GM12892 (cell line): ENCODE data around the gene TENM3.

Source experiments
- DNase-seq: peaks from one replicate; pipeline ENCODE4 v3.0.0; 2011; ENCODE audit not compliant: insufficient read length
- FAIRE-seq: peaks from 2 replicates; lab custom pipeline; 2011; peaks lifted over from hg19 to GRCh38; lab: Jason Lieb, UNC
- POLR2A ChIP-seq: IDR thresholded peaks from 2 replicates; pipeline ENCODE4 v1.6.1; 2011; ENCODE audit warnings: low read depth, low read length, control low read depth
- POLR2AphosphoS5 ChIP-seq: IDR thresholded peaks from 2 replicates; pipeline ENCODE4 v1.6.1; 2011; ENCODE audit warnings: low read depth, low read length, control low read depth
- TAF1 ChIP-seq: IDR thresholded peaks from 2 replicates; pipeline ENCODE4 v1.6.1; 2011; ENCODE audit warnings: low read depth, mild to moderate bottlenecking, control low read depth, low read length, borderline replicate concordance

Gene TENM3

GRCh38 chr4:182843808-182844325 lies 600.7 kb downstream of the TENM3 start:
- FAIRE-seq (no peak), DNase-seq (no peak)
- TF ChIP-seq POLR2A (no peak), TAF1 (no peak), POLR2AphosphoS5 (no peak)

GRCh38 chr4:182845618-182846017 lies 602.4 kb downstream of the TENM3 start:
- FAIRE-seq (no peak), DNase-seq (no peak)
- TF ChIP-seq POLR2A: no peak
- no peak for TF ChIP-seq TAF1

GRCh38 chr4:182846036-182846435 lies 602.8 kb downstream of the TENM3 start:
- FAIRE-seq: no peak
- TF ChIP-seq POLR2A (no peak), TAF1 (no peak), POLR2AphosphoS5 (no peak)
- no peak for DNase-seq

- DNase-seq (no peak), FAIRE-seq (no peak)
- no peak for TF ChIP-seq TAF1
- TF ChIP-seq POLR2A: no peak
Observed at GRCh38 chr4:182847576-182848450, 604.6 kb downstream of the TENM3 start.

GRCh38 chr4:182848685-182849084 lies 605.5 kb downstream of the TENM3 start:
- TF ChIP-seq POLR2A (no peak), POLR2AphosphoS5 (no peak), TAF1 (no peak)
- DNase-seq (no peak), FAIRE-seq (no peak)
